K562 (cell line): ENCODE data around the gene GTF2H4. TPM values are rescaled to one million over a fixed set of nuclear protein-coding genes. Genes with fewer than 3 reads are reported as not detected.

Experiments
- BRCA1 ChIP-seq, 2 experiments: fragments of 450-650 bp in 1 of 2; sonication (generic) in 1 of 2; formaldehyde crosslinking in 1 of 2; IDR thresholded peaks; 2 replicates each; pipeline versions ENCODE4 v1.5.0 to v1.6.1; 2017 to 2020; ENCODE audit warnings: mild to moderate bottlenecking in 1 of 2, missing genetic modification reagents in 1 of 2
- ETS2 ChIP-seq: IDR thresholded peaks from 2 replicates; pipeline ENCODE4 v1.6.1; 2016; ENCODE audit warnings: borderline replicate concordance, missing genetic modification characterization, mild to moderate bottlenecking, moderate library complexity, missing compliant biosample characterization; ENCODE audit not compliant: poor library complexity, severe bottlenecking
- ETV1 ChIP-seq: fragments of 450-650 bp; conservative IDR thresholded peaks from 2 replicates; pipeline ENCODE4 v1.6.1; 2016; ENCODE audit warnings: missing genetic modification characterization, control low read depth, low read depth, missing compliant biosample characterization
- FOS ChIP-seq: IDR thresholded peaks from 3 replicates; pipeline ENCODE4 v1.6.1; 2011; ENCODE audit not compliant: insufficient read length; ENCODE audit errors: extremely low read depth
- HNRNPLL ChIP-seq: fragments of 200-400 bp; formaldehyde crosslinking; IDR thresholded peaks from 2 replicates; pipeline ENCODE4 v1.6.1; 2017; ENCODE audit warnings: low read length, low read depth, mild to moderate bottlenecking; ENCODE audit not compliant: poor library complexity, severe bottlenecking
- KLF16 ChIP-seq: IDR thresholded peaks from 2 replicates; pipeline ENCODE4 v1.6.1; 2016; ENCODE audit warnings: antibody characterized with exemption
- NFE2L1 ChIP-seq: fragments of 450-650 bp; IDR thresholded peaks from 2 replicates; pipeline ENCODE4 v1.6.1; 2016; ENCODE audit warnings: missing genetic modification characterization, low read depth, mild to moderate bottlenecking, missing compliant biosample characterization, moderate library complexity, borderline replicate concordance
- PATZ1 ChIP-seq: fragments of 250-450 bp; sonication (Bioruptor Pico); IDR thresholded peaks from 2 replicates; pipeline ENCODE4 v1.5.0; 2020; ENCODE audit warnings: mild to moderate bottlenecking, borderline replicate concordance
- PHTF2 ChIP-seq: fragments of 250-450 bp; sonication (Bioruptor Pico); IDR thresholded peaks from 2 replicates; pipeline ENCODE4 v1.5.0; 2021; ENCODE audit warnings: mild to moderate bottlenecking
- POLR3A ChIP-seq: IDR thresholded peaks from 2 replicates; pipeline ENCODE4 v1.6.1; 2011; ENCODE audit warnings: borderline replicate concordance, mild to moderate bottlenecking, moderate library complexity; ENCODE audit not compliant: insufficient read length, insufficient read depth; ENCODE audit errors: extremely low read depth
- PTTG1 ChIP-seq: fragments of 450-650 bp; IDR thresholded peaks from 2 replicates; pipeline ENCODE4 v1.6.1; 2016; ENCODE audit warnings: low read depth, mild to moderate bottlenecking, missing genetic modification characterization, missing compliant biosample characterization
- PYGO2 ChIP-seq: fragments of 450-650 bp; IDR thresholded peaks from 2 replicates; pipeline ENCODE4 v1.6.1; 2016; ENCODE audit warnings: mild to moderate bottlenecking, missing genetic modification characterization, moderate library complexity, missing compliant biosample characterization
- SMARCA5 ChIP-seq: fragments of 450-650 bp; IDR thresholded peaks from 2 replicates; pipeline ENCODE4 v1.6.1; 2016
- TAL1 ChIP-seq: fragments of 450-650 bp; IDR thresholded peaks from 2 replicates; pipeline ENCODE4 v1.6.1; 2016; ENCODE audit warnings: mild to moderate bottlenecking
- TGIF2 ChIP-seq: sonication (generic); formaldehyde crosslinking; IDR thresholded peaks from 2 replicates; pipeline ENCODE4 v1.8.1; 2022; ENCODE audit warnings: mild to moderate bottlenecking, missing genetic modification reagents, moderate library complexity
- ZBTB7A ChIP-seq: IDR thresholded peaks from 2 replicates; pipeline ENCODE4 v1.6.1; 2011; ENCODE audit warnings: low read depth, mild to moderate bottlenecking, low read length, moderate library complexity, borderline replicate concordance; ENCODE audit not compliant: control insufficient read depth
- ZNF592 ChIP-seq: fragments of 450-650 bp; IDR thresholded peaks from 2 replicates; pipeline ENCODE4 v1.6.1; 2017; ENCODE audit warnings: antibody characterized with exemption, mild to moderate bottlenecking
- polyA plus RNA-seq, 8 experiments: library from polyadenylated mRNA; depleted of rRNA in 4 of 8; stranded (reverse) in 5 of 8; unstranded in 3 of 8; fragments of >200 nt; fragmentation: Nextera tagmentation in 2 of 8; fragmentation: Illumina TruSeq in 1 of 8; extraction: Ambion mirVana in 2 of 8; extraction: Trizol in 1 of 8; gene quantifications; 2 replicates each; pipeline versions ENCODE4 v1.2.1 to v1.2.3, GENCODE V29; 2011 to 2014; ENCODE audit warnings: inconsistent platforms in 1 of 8, missing spikeins in 1 of 8
- total RNA-seq, 7 experiments: library from RNA; depleted of rRNA in 6 of 7; stranded (reverse); fragments of >200 nt in 6 of 7; fragmentation: Illumina TruSeq in 2 of 7; extraction: Trizol in 2 of 7; gene quantifications; 2 replicates each; pipeline versions ENCODE4 v1.2.1 to v1.2.3, GENCODE V29; 2011 to 2021; ENCODE audit warnings: low replicate concordance in 1 of 7
- TF ChIP-seq, protein P1 (sequence below): sonication (generic); formaldehyde crosslinking; IDR thresholded peaks from 2 replicates; pipeline ENCODE4 v1.8.0; 2022; ENCODE audit warnings: missing genetic modification reagents, mild to moderate bottlenecking, moderate library complexity, borderline replicate concordance

The GTF2H4 gene
- total and polyA plus RNA-seq, 9 of the 15 experiments (the other 6 are each of a cell fraction or from before 2014, with no cell fraction given): 3.6 to 86.1 (median 39.6) TPM

GRCh38 chr6:30907758-30908591 is at the start of gene GTF2H4 (continued):
- TF ChIP-seq ZNF592 (peak; percentile 97), SMARCA5 (peak; percentile 100), BRCA1 (IDR thresholded peaks at IDR 0.05) (no peak), BRCA1 (CRISPR knock-in tag; IDR thresholded peaks at IDR 0.05) (no peak), TAL1 (0 out of 2 replicates have a peak, but pooled peaks have one; percentile 35), ETV1 (tag) (peak; percentile 81), ETS2 (tag) (no peak), KLF16 (0 out of 2 replicates have a peak, but pooled peaks have one; percentile 10), FOS (no peak), PATZ1 (no peak; the same call in 1 of the 2 replicates), TGIF2 (no peak), PHTF2 (CRISPR knock-in tag) (no peak), ZBTB7A (no peak; the same call in 1 of the 2 replicates), HNRNPLL (peak; percentile 65), NFE2L1 (tag) (no peak), POLR3A (peak; percentile 22), PYGO2 (tag) (peak; percentile 89), PTTG1 (tag) (peak; percentile 75; the same call in 1 of the 2 replicates)
- TF ChIP-seq, protein P1, sequence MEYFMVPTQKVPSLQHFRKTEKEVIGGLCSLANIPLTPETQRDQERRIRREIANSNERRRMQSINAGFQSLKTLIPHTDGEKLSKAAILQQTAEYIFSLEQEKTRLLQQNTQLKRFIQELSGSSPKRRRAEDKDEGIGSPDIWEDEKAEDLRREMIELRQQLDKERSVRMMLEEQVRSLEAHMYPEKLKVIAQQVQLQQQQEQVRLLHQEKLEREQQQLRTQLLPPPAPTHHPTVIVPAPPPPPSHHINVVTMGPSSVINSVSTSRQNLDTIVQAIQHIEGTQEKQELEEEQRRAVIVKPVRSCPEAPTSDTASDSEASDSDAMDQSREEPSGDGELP (CRISPR knock-in tag): peak; percentile 94
